Kidney (tissue), 14 donors: ENCODE measurements around the gene GPATCH2. TPM values are rescaled to one million over a fixed set of nuclear protein-coding genes. Genes with fewer than 3 reads are reported as not detected.

Experiments
- DNase-seq, 5 donors: peaks; one replicate each; pipeline ENCODE4 v3.0.0-alpha.2; 2013 to 2020
- FAIRE-seq: peaks from 2 replicates; lab custom pipeline; 2012; peaks lifted over from hg19 to GRCh38; lab: Jason Lieb, UNC
- H3K27ac ChIP-seq, 2 donors: one replicate each; pipeline ENCODE4 v1.7.0; 2013; ENCODE audit warnings: low read depth in 2 of 2, low read length in 2 of 2, inconsistent platforms in 1 of 2
- H3K27me3 ChIP-seq: one replicate; pipeline ENCODE4 v1.7.1; 2013; ENCODE audit warnings: low read length, inconsistent platforms; ENCODE audit not compliant: control insufficient read depth, insufficient read depth
- H3K36me3 ChIP-seq, 3 donors: one replicate each; pipeline versions ENCODE4 v1.7.0 to v1.7.1; 2013; ENCODE audit warnings: low read length in 3 of 3, control low read depth in 1 of 3, inconsistent platforms in 1 of 3; ENCODE audit not compliant: insufficient read depth in 3 of 3, control insufficient read depth in 2 of 3
- H3K4me1 ChIP-seq, 3 donors: one replicate each; pipeline versions ENCODE4 v1.7.0 to v1.7.1; 2013; ENCODE audit warnings: low read length in 3 of 3, inconsistent platforms in 1 of 3, low read depth in 1 of 3; ENCODE audit not compliant: control insufficient read depth in 2 of 3, insufficient read depth in 2 of 3
- H3K4me3 ChIP-seq, 3 donors: one replicate each; pipeline versions ENCODE4 v1.7.0 to v1.8.1; 2013; ENCODE audit warnings: low read length in 3 of 3, control low read depth in 1 of 3, inconsistent platforms in 1 of 3
- H3K9ac ChIP-seq, 3 donors: one replicate each; pipeline versions ENCODE4 v1.7.0 to v1.7.1; 2013; ENCODE audit warnings: low read length in 3 of 3, control low read depth in 1 of 3, inconsistent platforms in 1 of 3
- H3K9me3 ChIP-seq, 3 donors: one replicate each; pipeline versions ENCODE4 v1.7.0 to v1.7.1; 2013; ENCODE audit warnings: low read length in 3 of 3, control low read depth in 1 of 3, inconsistent platforms in 1 of 3; ENCODE audit not compliant: control insufficient read depth in 2 of 3, insufficient read depth in 1 of 3
- intact Hi-C: fragments of 100-400 bp; cut with DNase I; formaldehyde crosslinking; loops from one replicate; pipeline ENCODE4 v1.11.1; 2022
- polyA plus RNA-seq: library from polyadenylated mRNA; stranded (reverse); fragments of 350-450 nt; fragmentation: Illumina TruSeq; extraction: RNeasy Lipid Tissue Mini Kit (QIAGEN cat#74804); gene quantifications from one replicate; pipeline ENCODE4 v1.2.3, GENCODE V29; 2014; ENCODE audit warnings: low read depth, low replicate concordance; ENCODE audit not compliant: insufficient read depth
- total RNA-seq: library from RNA; stranded (reverse); fragmentation: NEBNext Ultra II Directional; extraction: Animal tissue kit (Norgen Biotek cat#: 25700); gene quantifications from one replicate; pipeline ENCODE4 v1.2.1, GENCODE V29; 2021
- TF ChIP-seq, protein P1 (sequence below): IDR thresholded peaks from 3 replicates; pipeline ENCODE4 v1.5.1; 2012; ENCODE audit warnings: mild to moderate bottlenecking, moderate library complexity, borderline replicate concordance; ENCODE audit not compliant: insufficient read depth; ENCODE audit errors: extremely low read depth
- donor health status: control.
- donor health status: control.
- donor health status: control.
- donor health status: control.
- donor health status: control.
- donor health status: DM: yes; HTN: yes; CAD: no.
- donor health status: Normal renal cell carcinoma (clear cell type).

The GPATCH2 gene
- total and polyA plus RNA-seq, 2 donors from 2014 or later = 3.9 to 18.7 TPM

DNA sequence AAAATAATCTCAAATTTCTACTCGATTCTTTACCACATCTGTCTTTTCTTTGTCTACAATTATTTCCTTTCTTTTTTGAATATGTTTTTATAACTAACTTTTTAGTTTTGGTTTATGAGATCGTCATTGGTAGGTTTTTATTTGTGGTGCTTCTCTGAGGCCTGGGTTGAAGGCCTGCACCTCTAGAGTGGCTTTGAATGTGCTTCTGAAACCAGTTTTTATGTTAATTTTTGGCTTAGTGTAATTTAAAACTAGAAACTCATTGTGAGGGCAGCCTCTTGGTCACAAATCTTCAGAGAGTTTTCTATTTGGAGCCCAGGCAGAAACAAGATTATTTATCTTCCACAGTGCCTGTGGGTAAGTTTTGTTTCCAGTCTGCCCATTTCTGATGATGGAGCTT is 187.0 kb downstream of the GPATCH2 start:
- TF ChIP-seq, protein P1, sequence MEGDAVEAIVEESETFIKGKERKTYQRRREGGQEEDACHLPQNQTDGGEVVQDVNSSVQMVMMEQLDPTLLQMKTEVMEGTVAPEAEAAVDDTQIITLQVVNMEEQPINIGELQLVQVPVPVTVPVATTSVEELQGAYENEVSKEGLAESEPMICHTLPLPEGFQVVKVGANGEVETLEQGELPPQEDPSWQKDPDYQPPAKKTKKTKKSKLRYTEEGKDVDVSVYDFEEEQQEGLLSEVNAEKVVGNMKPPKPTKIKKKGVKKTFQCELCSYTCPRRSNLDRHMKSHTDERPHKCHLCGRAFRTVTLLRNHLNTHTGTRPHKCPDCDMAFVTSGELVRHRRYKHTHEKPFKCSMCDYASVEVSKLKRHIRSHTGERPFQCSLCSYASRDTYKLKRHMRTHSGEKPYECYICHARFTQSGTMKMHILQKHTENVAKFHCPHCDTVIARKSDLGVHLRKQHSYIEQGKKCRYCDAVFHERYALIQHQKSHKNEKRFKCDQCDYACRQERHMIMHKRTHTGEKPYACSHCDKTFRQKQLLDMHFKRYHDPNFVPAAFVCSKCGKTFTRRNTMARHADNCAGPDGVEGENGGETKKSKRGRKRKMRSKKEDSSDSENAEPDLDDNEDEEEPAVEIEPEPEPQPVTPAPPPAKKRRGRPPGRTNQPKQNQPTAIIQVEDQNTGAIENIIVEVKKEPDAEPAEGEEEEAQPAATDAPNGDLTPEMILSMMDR = no peak
- Histone ChIP-seq H3K9ac (no peak overlapping the region), H3K9me3 (no peaks in the 10 kb centered on the region), H3K36me3 (no peaks in the 10 kb centered on the region), H3K4me3 (no peak overlapping the region), H3K27ac (no peak overlapping the region), H3K4me1 (no peaks in the 10 kb centered on the region), H3K27me3 (no peaks in the 10 kb centered on the region)
- FAIRE-seq (no peak), DNase-seq (no peak)
- intact Hi-C loops = no loop called here

- Histone ChIP-seq H3K4me3 (no peak overlapping the region), H3K9ac (no peak overlapping the region), H3K36me3 (peaks cover 0 to 2% (median 0%) of the 10 kb centered on the region in 3 donors), H3K4me1 (no peaks in the 10 kb centered on the region), H3K9me3 (no peaks in the 10 kb centered on the region), H3K27me3 (no peaks in the 10 kb centered on the region), H3K27ac (no peak overlapping the region)
- FAIRE-seq (no peak), DNase-seq (no peak)
- TF ChIP-seq, protein P1 = no peak
- intact Hi-C loops = no loop called here
These were observed 193.5 kb downstream of the GPATCH2 start for GRCh38 chr1:217437376-217437775.

- H3K4me3 ChIP-seq = no peak overlapping the region
- H3K36me3 ChIP-seq = peaks cover 0 to 3% (median 0%) of the 10 kb centered on the region in 3 donors
- TF ChIP-seq, protein P1 = no peak
- FAIRE-seq (no peak), DNase-seq (no peak)
- no peaks in the 10 kb centered on the region for H3K4me1 ChIP-seq
- intact Hi-C loops = no loop called here
- no peak overlapping the region for H3K9ac ChIP-seq
- H3K27ac ChIP-seq = no peak overlapping the region
- H3K9me3 ChIP-seq = no peaks in the 10 kb centered on the region
- no peaks in the 10 kb centered on the region for H3K27me3 ChIP-seq
These were observed 195.7 kb downstream of the GPATCH2 start for GRCh38 chr1:217435204-217435603.

- H3K27ac ChIP-seq = no peak overlapping the region
These were observed 197.2 kb downstream of the GPATCH2 start for GRCh38 chr1:217433664-217434063.

More at GRCh38 chr1:217433664-217434063, 197.2 kb downstream of the GPATCH2 start:
- TF ChIP-seq, protein P1 = no peak
- Histone ChIP-seq H3K4me3 (no peak overlapping the region), H3K27me3 (no peaks in the 10 kb centered on the region), H3K4me1 (no peaks in the 10 kb centered on the region), H3K36me3 (peaks cover 0 to 3% (median 0%) of the 10 kb centered on the region in 3 donors), H3K9ac (no peak overlapping the region), H3K9me3 (no peaks in the 10 kb centered on the region)
- intact Hi-C loops = no loop called here
- FAIRE-seq (no peak), DNase-seq (no peak)
